ENCODE results near the gene SERINC2.

The SERINC2 gene

DNA sequence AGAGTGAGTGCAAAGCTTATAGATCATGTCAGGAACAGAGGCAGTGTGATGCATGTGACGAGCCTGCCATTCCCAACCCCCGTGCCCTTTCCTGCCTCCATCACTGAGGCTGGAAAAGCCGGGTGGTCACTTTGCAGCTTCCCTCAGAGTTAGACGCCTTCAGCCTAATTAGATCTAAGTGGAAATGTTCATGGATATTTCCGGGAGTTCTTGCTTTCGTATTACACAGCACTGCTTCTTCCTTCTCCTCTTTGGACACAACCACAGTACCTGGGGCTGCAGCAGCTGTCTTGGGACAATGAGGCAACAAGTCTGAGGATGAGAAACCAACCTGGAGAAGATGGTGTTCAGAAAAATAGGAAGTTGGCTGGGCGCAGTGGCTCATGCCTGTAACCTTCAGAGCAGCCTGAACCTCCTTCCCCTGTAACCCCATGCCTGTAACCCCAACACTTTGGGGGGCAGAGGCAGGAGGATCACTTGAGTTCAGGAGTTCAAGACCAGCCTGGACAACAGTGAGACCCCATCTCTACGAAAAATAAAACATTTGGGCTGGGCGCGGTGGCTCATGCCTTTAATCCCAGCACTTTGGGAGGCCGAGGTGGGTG, 24.5 kb downstream of the SERINC2 start:
- no peak for DNase-seq (ENCODE audit: low spot score in 2 of 2)
- H3K36me3 ChIP-seq (replicated peaks): no peaks in the 10 kb centered on the region
- in situ Hi-C loops (cut with MboI; ENCODE audit: low sequenced_read_pairs): no loop called here
- H3K4me1 ChIP-seq: no peaks in the 10 kb centered on the region
- H3K27me3 ChIP-seq (ENCODE audit: low read depth): no peaks in the 10 kb centered on the region; the same call in 1 of the 2 replicates
- no peaks in the 10 kb centered on the region for H3K9me3 ChIP-seq
- no peak overlapping the region for H3K4me3 ChIP-seq

GRCh38 chr1:31439276-31439675, 26.3 kb downstream of the SERINC2 start:
- H3K4me3 ChIP-seq: no peak overlapping the region
- in situ Hi-C loops (cut with MboI; ENCODE audit: low sequenced_read_pairs): no loop called here
- DNase-seq (ENCODE audit: low spot score in 2 of 2): no peak

DNA sequence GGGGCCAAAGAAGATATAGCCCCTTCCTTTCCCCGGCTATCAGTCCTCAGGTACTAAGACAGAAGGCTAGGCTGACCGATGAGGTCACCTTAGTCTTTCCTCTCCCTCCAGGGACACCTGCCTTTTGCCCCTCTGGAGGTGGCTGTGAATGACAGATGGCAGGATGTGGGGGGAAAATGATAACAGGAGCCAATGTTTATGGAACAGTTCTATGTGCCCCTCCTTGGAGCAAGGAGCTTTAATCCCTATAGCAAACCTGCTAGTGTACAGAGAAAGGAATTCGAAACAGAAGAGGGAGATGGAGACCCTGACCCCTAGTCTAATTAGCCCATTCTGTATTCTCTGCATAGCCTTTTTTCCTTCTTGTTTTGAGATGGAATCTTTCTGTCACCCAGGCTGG, 28.1 kb downstream of the SERINC2 start:
- no peaks in the 10 kb centered on the region; the same call in 1 of the 2 replicates for H3K9me3 ChIP-seq
- DNase-seq (ENCODE audit: low spot score in 2 of 2): no peak
- H3K4me1 ChIP-seq: no peaks in the 10 kb centered on the region
- no peaks in the 10 kb centered on the region; the same call in 1 of the 2 replicates for H3K27me3 ChIP-seq (ENCODE audit: low read depth)
- no peak overlapping the region for H3K4me3 ChIP-seq
- H3K36me3 ChIP-seq (replicated peaks): no peaks in the 10 kb centered on the region
- in situ Hi-C loops (cut with MboI; ENCODE audit: low sequenced_read_pairs): no loop called here

More at GRCh38 chr1:31439276-31439675, 26.3 kb downstream of the SERINC2 start:
- H3K36me3 ChIP-seq (replicated peaks): no peaks in the 10 kb centered on the region
- H3K4me1 ChIP-seq: no peaks in the 10 kb centered on the region
- H3K9me3 ChIP-seq: no peaks in the 10 kb centered on the region; the same call in 1 of the 2 replicates
- H3K27me3 ChIP-seq (ENCODE audit: low read depth): no peaks in the 10 kb centered on the region; the same call in 1 of the 2 replicates

- Histone ChIP-seq H3K9me3 (no peaks in the 10 kb centered on the region; the same call in 1 of the 2 replicates), H3K4me3 (no peak overlapping the region), H3K36me3 (replicated peaks) (no peaks in the 10 kb centered on the region), H3K27me3 (ENCODE audit: low read depth) (no peaks in the 10 kb centered on the region; the same call in 1 of the 2 replicates), H3K4me1 (no peaks in the 10 kb centered on the region)
- no peak for DNase-seq (ENCODE audit: low spot score in 2 of 2)
- in situ Hi-C loops (cut with MboI; ENCODE audit: low sequenced_read_pairs): no loop called here
These were observed 28.5 kb downstream of the SERINC2 start for GRCh38 chr1:31441558-31441957.

- H3K27me3 ChIP-seq (ENCODE audit: low read depth): no peaks in the 10 kb centered on the region; the same call in 1 of the 2 replicates
These were observed 29.1 kb downstream of the SERINC2 start for GRCh38 chr1:31441970-31442647.

GRCh38 chr1:31442648-31442994, 29.6 kb downstream of the SERINC2 start:
- DNase-seq (ENCODE audit: low spot score in 2 of 2): no peak
- Histone ChIP-seq H3K4me3 (no peak overlapping the region), H3K27me3 (ENCODE audit: low read depth) (no peaks in the 10 kb centered on the region; the same call in 1 of the 2 replicates), H3K9me3 (no peaks in the 10 kb centered on the region; the same call in 1 of the 2 replicates), H3K4me1 (no peaks in the 10 kb centered on the region), H3K36me3 (replicated peaks) (no peaks in the 10 kb centered on the region)
- in situ Hi-C loops (cut with MboI; ENCODE audit: low sequenced_read_pairs): no loop called here

More at GRCh38 chr1:31441970-31442647, 29.1 kb downstream of the SERINC2 start:
- no peaks in the 10 kb centered on the region for H3K36me3 ChIP-seq (replicated peaks)
- DNase-seq (ENCODE audit: low spot score in 2 of 2): no peak
- in situ Hi-C loops (cut with MboI; ENCODE audit: low sequenced_read_pairs): no loop called here
- no peak overlapping the region for H3K4me3 ChIP-seq
- no peaks in the 10 kb centered on the region for H3K4me1 ChIP-seq
- no peaks in the 10 kb centered on the region; the same call in 1 of the 2 replicates for H3K9me3 ChIP-seq

GRCh38 chr1:31443673-31444072, 30.7 kb downstream of the SERINC2 start:
- Histone ChIP-seq H3K4me1 (no peaks in the 10 kb centered on the region), H3K36me3 (replicated peaks) (no peaks in the 10 kb centered on the region), H3K9me3 (peaks cover 2% of the 10 kb centered on the region; the same call in 1 of the 2 replicates), H3K4me3 (no peak overlapping the region), H3K27me3 (ENCODE audit: low read depth) (no peaks in the 10 kb centered on the region)
- in situ Hi-C loops (cut with MboI; ENCODE audit: low sequenced_read_pairs): no loop called here
- no peak for DNase-seq (ENCODE audit: low spot score in 2 of 2)

- peaks cover 2% of the 10 kb centered on the region; the same call in 1 of the 2 replicates for H3K9me3 ChIP-seq
- H3K4me1 ChIP-seq: no peaks in the 10 kb centered on the region
- H3K36me3 ChIP-seq (replicated peaks): no peaks in the 10 kb centered on the region
- H3K27me3 ChIP-seq (ENCODE audit: low read depth): no peaks in the 10 kb centered on the region
- in situ Hi-C loops (cut with MboI; ENCODE audit: low sequenced_read_pairs): no loop called here
- DNase-seq (ENCODE audit: low spot score in 2 of 2): no peak
- H3K4me3 ChIP-seq: no peak overlapping the region
These were observed 31.9 kb downstream of the SERINC2 start for GRCh38 chr1:31444725-31445448.

GRCh38 chr1:31445951-31446350, 32.9 kb downstream of the SERINC2 start:
- no peak for DNase-seq (ENCODE audit: low spot score in 2 of 2)
- Histone ChIP-seq H3K4me1 (no peaks in the 10 kb centered on the region), H3K27me3 (ENCODE audit: low read depth) (no peaks in the 10 kb centered on the region), H3K36me3 (replicated peaks) (no peaks in the 10 kb centered on the region), H3K9me3 (peaks cover 2% of the 10 kb centered on the region; the same call in 1 of the 2 replicates), H3K4me3 (no peak overlapping the region)
- in situ Hi-C loops (cut with MboI; ENCODE audit: low sequenced_read_pairs): no loop called here

- no peaks in the 10 kb centered on the region for H3K27me3 ChIP-seq (ENCODE audit: low read depth)
- H3K36me3 ChIP-seq (replicated peaks): no peaks in the 10 kb centered on the region
- DNase-seq (ENCODE audit: low spot score in 2 of 2): no peak
- no peaks in the 10 kb centered on the region for H3K4me1 ChIP-seq
- peaks cover 2% of the 10 kb centered on the region; the same call in 1 of the 2 replicates for H3K9me3 ChIP-seq
- in situ Hi-C loops (cut with MboI; ENCODE audit: low sequenced_read_pairs): no loop called here
- H3K4me3 ChIP-seq: no peak overlapping the region
These were observed 34.2 kb downstream of the SERINC2 start for GRCh38 chr1:31447210-31447609.

DNA sequence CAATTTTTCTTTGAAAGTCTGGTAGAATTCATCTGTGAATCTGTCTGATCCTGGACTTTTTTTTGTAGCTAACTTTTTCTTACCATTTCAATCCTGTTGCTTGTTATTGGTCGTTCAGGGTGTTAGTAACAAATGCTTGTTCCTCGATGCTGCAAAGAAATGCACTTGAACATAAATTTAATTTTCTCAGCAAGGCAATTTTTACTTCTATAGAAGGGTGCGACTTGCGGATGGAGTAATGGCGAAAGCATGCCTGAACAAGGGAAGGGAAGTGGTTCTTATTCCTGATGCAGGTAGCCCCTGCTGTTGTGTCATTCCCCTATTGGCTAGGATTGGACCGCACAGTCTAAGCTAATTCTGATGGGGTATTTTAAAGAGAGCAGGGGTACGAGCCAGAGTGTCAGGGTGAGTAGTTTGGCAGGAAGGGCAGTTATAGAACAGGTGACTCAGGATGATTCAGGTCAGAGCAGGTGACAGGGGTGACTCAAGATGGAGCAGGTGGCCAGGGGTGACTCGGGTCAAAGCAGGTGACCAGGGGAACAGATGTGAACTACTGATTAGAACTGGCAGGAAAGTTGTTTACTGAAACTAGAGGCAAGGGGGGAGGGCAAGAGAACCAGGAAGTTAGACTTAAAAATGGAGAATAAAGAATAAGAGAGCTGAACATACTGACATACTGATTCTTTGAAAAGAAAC, 40.5 kb downstream of the SERINC2 start:
- Histone ChIP-seq H3K36me3 (replicated peaks) (no peaks in the 10 kb centered on the region; the same call in 1 of the 2 replicates), H3K4me3 (no peak overlapping the region), H3K9me3 (peaks cover 4% of the 10 kb centered on the region; the same call in 1 of the 2 replicates), H3K4me1 (no peaks in the 10 kb centered on the region), H3K27me3 (ENCODE audit: low read depth) (no peaks in the 10 kb centered on the region; the same call in 1 of the 2 replicates)
- in situ Hi-C loops (cut with MboI; ENCODE audit: low sequenced_read_pairs): no loop called here
- DNase-seq (ENCODE audit: low spot score in 2 of 2): no peak

- Histone ChIP-seq H3K27me3 (ENCODE audit: low read depth) (no peaks in the 10 kb centered on the region; the same call in 1 of the 2 replicates), H3K9me3 (peaks cover 8% of the 10 kb centered on the region)
- no peak for DNase-seq (ENCODE audit: low spot score in 2 of 2)
These were observed 45.4 kb downstream of the SERINC2 start for GRCh38 chr1:31458287-31458896.

GRCh38 chr1:31460027-31460426, 47.0 kb downstream of the SERINC2 start:
- no peak for DNase-seq (ENCODE audit: low spot score in 2 of 2)
- in situ Hi-C loops (cut with MboI; ENCODE audit: low sequenced_read_pairs): no loop called here
- Histone ChIP-seq H3K36me3 (replicated peaks) (no peaks in the 10 kb centered on the region), H3K4me3 (no peak overlapping the region), H3K27me3 (ENCODE audit: low read depth) (no peaks in the 10 kb centered on the region; the same call in 1 of the 2 replicates), H3K4me1 (no peaks in the 10 kb centered on the region), H3K9me3 (peaks cover 8% of the 10 kb centered on the region)

More at GRCh38 chr1:31458287-31458896, 45.4 kb downstream of the SERINC2 start:
- in situ Hi-C loops (cut with MboI; ENCODE audit: low sequenced_read_pairs): no loop called here
- no peaks in the 10 kb centered on the region for H3K36me3 ChIP-seq (replicated peaks)
- H3K4me3 ChIP-seq: no peak overlapping the region
- H3K4me1 ChIP-seq: no peaks in the 10 kb centered on the region
